Ascending aorta (tissue), 2 donors: Measurements from ENCODE around the gene KIRREL3. TPM values are rescaled to one million over a fixed set of nuclear protein-coding genes. Genes with fewer than 3 reads are reported as not detected.

Experiments used
- DNase-seq, 2 donors: peaks; one replicate each; pipeline ENCODE4 v3.0.0-alpha.2; 2019; ENCODE audit warnings: low spot score in 2 of 2
- H3K27ac ChIP-seq, 2 donors: fragments of 200-600 bp; sonication (generic); one replicate each; pipeline ENCODE4 v1.5.1; 2016 to 2017; ENCODE audit warnings: mild to moderate bottlenecking in 1 of 2
- H3K27me3 ChIP-seq: fragments of 200-600 bp; sonication (generic); one replicate; pipeline ENCODE4 v1.5.1; 2017
- H3K36me3 ChIP-seq, 2 donors: fragments of 200-600 bp; sonication (generic); one replicate each; pipeline ENCODE4 v1.5.1; 2016
- H3K4me1 ChIP-seq, 2 donors: fragments of 200-600 bp; sonication (generic); one replicate each; pipeline ENCODE4 v1.5.1; 2016 to 2017; ENCODE audit warnings: mild to moderate bottlenecking in 1 of 2
- H3K4me3 ChIP-seq, 2 donors: fragments of 200-600 bp; sonication (generic); one replicate each; pipeline ENCODE4 v1.5.1; 2016 to 2017; ENCODE audit warnings: mild to moderate bottlenecking in 1 of 2
- H3K9me3 ChIP-seq, 2 donors: fragments of 200-600 bp; sonication (generic); one replicate each; pipeline ENCODE4 v1.5.1; 2016
- intact Hi-C: fragments of 100-400 bp; cut with DNase I; formaldehyde crosslinking; loops from one replicate; pipeline ENCODE4 v1.15.1; 2023
- total RNA-seq: library from RNA; depleted of rRNA; stranded (reverse); fragments of >200 nt; gene quantifications from one replicate; pipeline ENCODE4 v1.1.0, GENCODE V29; 2016
- TF ChIP-seq, protein P1 (sequence below), 3 experiments: fragments of 200-600 bp in 2 of 3; fragments of 450-650 bp in 1 of 3; sonication (generic) in 2 of 3; IDR thresholded peaks; one replicate each; pipeline ENCODE4 v1.5.1; 2016 to 2019; ENCODE audit warnings: antibody characterized with exemption in 3 of 3, mild to moderate bottlenecking in 1 of 3, moderate library complexity in 1 of 3

Gene KIRREL3
- total RNA-seq, 1 donor from 2014 or later = not detected

DNA sequence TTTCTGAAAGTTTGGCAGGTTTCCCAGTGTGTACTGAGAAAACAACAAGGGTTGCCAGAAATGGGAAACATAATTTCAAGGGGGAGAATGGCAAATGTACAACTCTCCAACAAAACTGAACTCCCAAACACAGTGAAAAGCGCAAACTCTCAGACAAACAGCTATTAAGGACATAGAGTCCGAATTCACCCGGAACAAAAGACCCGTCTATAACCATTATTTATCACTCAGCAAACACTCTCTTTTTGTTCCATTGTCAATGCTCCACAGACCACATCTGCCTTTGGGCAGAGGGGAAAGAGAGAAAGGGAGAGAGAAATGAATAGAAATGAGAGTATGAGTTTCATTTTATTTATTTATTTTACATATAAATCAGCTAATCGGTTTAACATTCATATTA is 21.7 kb downstream of the KIRREL3 start:
- H3K4me3 ChIP-seq = no peak overlapping the region
- DNase-seq = no peak
- H3K27ac ChIP-seq = no peak overlapping the region
- H3K4me1 ChIP-seq = no peaks in the 10 kb centered on the region
- no peaks in the 10 kb centered on the region for H3K36me3 ChIP-seq
- no peaks in the 10 kb centered on the region for H3K9me3 ChIP-seq
- TF ChIP-seq, protein P1, sequence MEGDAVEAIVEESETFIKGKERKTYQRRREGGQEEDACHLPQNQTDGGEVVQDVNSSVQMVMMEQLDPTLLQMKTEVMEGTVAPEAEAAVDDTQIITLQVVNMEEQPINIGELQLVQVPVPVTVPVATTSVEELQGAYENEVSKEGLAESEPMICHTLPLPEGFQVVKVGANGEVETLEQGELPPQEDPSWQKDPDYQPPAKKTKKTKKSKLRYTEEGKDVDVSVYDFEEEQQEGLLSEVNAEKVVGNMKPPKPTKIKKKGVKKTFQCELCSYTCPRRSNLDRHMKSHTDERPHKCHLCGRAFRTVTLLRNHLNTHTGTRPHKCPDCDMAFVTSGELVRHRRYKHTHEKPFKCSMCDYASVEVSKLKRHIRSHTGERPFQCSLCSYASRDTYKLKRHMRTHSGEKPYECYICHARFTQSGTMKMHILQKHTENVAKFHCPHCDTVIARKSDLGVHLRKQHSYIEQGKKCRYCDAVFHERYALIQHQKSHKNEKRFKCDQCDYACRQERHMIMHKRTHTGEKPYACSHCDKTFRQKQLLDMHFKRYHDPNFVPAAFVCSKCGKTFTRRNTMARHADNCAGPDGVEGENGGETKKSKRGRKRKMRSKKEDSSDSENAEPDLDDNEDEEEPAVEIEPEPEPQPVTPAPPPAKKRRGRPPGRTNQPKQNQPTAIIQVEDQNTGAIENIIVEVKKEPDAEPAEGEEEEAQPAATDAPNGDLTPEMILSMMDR (IDR thresholded peaks at IDR 0.05) = no peak
- H3K27me3 ChIP-seq = no peaks in the 10 kb centered on the region
- intact Hi-C loops = no loop called here

DNA sequence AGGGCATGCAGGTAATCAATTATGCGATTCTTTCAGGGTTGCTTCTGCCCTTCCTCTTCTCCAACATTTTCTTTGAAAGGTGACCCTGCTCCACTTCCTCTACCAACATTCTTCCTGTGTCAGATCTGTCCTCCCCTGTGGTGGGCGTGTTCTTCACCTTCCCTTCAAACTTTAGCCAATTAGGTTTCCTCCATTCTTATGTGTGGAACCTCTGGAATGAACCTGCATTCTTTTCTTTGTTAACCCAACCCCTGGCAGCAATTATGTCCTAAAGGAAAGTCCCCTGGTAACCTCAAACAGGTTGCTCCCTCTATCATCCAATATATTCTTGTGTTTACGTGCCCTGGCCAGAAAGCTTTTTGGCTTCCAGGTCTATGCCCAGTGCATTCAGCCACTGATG is 22.4 kb downstream of the KIRREL3 start:
- H3K27ac ChIP-seq = no peak overlapping the region
- no peaks in the 10 kb centered on the region for H3K9me3 ChIP-seq
- H3K27me3 ChIP-seq = no peaks in the 10 kb centered on the region
- no peak overlapping the region for H3K4me3 ChIP-seq
- no peak for DNase-seq
- H3K4me1 ChIP-seq = no peaks in the 10 kb centered on the region
- TF ChIP-seq, protein P1 (IDR thresholded peaks at IDR 0.05) = no peak
- H3K36me3 ChIP-seq = no peaks in the 10 kb centered on the region
- intact Hi-C loops = no loop called here

DNA sequence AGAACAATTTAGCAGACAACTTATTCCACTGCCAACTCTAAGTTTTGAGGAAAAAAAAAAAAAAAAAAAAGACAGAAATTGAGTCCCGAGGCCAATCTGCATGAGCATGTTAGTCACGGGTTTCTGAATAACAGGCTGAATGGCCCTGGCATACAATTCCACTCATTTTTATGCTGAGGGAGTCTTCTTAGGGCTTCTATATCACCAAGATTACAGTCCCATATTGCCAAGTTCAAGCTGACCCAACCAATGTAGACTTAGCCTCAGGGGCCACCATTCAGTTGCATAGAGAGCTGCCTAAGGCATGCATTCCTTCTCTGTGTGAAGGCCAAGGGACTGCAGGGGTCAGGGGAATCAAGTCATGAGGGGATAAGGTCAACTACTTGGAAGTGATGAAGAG is 27.5 kb downstream of the KIRREL3 start:
- no peak for DNase-seq
- no peaks in the 10 kb centered on the region for H3K4me1 ChIP-seq
- no peak overlapping the region for H3K27ac ChIP-seq
- H3K27me3 ChIP-seq = no peaks in the 10 kb centered on the region
- no peaks in the 10 kb centered on the region for H3K9me3 ChIP-seq
- H3K4me3 ChIP-seq = no peak overlapping the region
- H3K36me3 ChIP-seq = no peaks in the 10 kb centered on the region
- intact Hi-C loops = no loop called here
- TF ChIP-seq, protein P1 (IDR thresholded peaks at IDR 0.05) = no peak

DNA sequence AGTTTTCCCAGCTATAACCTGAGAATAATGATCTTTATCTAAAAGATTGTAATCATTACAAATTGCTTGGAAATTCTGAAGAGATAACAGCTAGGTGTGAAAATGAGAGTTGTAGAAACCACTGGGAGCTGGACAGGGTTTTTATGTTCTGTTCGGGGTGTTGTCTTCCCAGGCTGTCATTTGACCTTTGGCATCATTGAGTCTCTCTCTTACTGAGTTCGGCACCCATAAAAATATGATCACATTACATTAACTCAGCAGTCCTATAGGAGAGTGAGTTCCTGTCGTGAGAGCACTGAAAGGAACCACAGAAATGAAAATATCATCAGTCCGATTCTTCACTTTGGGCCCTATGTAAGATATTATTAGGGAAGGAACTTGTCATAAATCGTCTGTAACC is 29.3 kb downstream of the KIRREL3 start:
- Histone ChIP-seq H3K9me3 (no peaks in the 10 kb centered on the region), H3K27me3 (no peaks in the 10 kb centered on the region), H3K27ac (no peak overlapping the region), H3K36me3 (no peaks in the 10 kb centered on the region), H3K4me3 (no peak overlapping the region), H3K4me1 (no peaks in the 10 kb centered on the region)
- TF ChIP-seq, protein P1 (IDR thresholded peaks at IDR 0.05) = no peak
- DNase-seq = no peak
- intact Hi-C loops = no loop called here

DNA sequence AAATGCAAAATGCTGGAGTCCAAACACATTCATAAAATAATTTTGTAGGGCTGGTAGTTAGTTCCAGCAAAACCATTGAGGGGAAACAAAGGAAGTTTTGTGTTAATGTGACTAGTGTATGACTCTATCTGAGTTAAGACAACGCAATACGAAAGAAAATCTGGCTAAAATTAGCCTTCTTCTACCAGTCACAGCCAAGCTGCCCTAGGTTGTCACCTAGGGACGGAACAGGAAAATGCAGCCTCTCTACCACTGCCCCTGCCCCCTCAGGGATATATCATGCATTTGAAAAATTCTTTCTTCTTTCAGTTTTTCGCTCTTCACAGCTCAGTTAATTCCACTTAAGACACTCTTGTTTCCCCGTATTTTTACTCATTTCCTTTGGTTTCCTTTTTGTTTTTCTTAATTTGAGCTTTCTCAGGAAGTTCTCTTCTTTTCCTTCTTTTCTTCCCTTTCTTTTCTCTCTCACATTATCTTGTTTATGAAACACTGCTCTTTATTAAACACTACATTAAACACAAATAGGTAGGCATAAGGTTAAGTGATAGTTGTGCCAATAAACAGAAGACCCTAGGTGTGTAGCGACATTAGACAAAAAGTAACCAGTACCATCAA is 30.6 kb downstream of the KIRREL3 start:
- TF ChIP-seq, protein P1 (IDR thresholded peaks at IDR 0.05) = no peak

DNA sequence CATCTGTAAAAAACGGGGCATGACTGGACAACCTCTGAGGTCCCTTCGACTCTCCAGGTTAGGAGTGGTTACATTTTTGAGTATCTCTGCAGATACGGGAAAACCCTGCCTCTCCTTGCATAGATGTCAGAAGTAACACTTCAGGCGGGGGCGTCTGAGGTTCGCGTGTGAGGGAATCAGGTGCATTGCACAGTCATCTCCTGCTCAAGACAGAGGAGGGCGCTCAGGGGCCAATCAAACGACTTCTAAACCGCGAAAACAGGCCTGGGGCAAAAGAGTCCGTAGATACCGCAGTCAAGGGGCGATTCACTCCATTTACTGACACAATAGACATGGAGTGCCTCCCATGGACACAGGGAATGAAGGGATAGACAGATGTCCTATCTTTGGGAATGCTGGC is 31.7 kb downstream of the KIRREL3 start:
- intact Hi-C loops = no loop called here
- no peaks in the 10 kb centered on the region for H3K27me3 ChIP-seq
- no peaks in the 10 kb centered on the region for H3K4me1 ChIP-seq
- DNase-seq = no peak
- H3K27ac ChIP-seq = no peak overlapping the region
- no peaks in the 10 kb centered on the region for H3K36me3 ChIP-seq
- TF ChIP-seq, protein P1 (IDR thresholded peaks at IDR 0.05) = no peak
- no peaks in the 10 kb centered on the region for H3K9me3 ChIP-seq
- no peak overlapping the region for H3K4me3 ChIP-seq

More for the DNA sequence above, 30.6 kb downstream of the KIRREL3 start:
- intact Hi-C loops = no loop called here
- Histone ChIP-seq H3K4me1 (no peaks in the 10 kb centered on the region), H3K36me3 (no peaks in the 10 kb centered on the region), H3K9me3 (no peaks in the 10 kb centered on the region), H3K27me3 (no peaks in the 10 kb centered on the region), H3K4me3 (no peak overlapping the region), H3K27ac (no peak overlapping the region)
- no peak for DNase-seq
